PC-9 (cell line): ENCODE measurements around the gene IFNA17.

Source experiments
- EZH2 ChIP-seq: fragments of 200-600 bp; sonication (generic); IDR thresholded peaks from 2 replicates; pipeline ENCODE4 v1.8.0; 2017; ENCODE audit warnings: antibody characterized with exemption, low read depth
- TF ChIP-seq, protein P1 (sequence below): fragments of 200-600 bp; sonication (generic); conservative IDR thresholded peaks from 2 replicates; pipeline ENCODE4 v1.6.1; 2017; ENCODE audit warnings: mixed run types, antibody characterized with exemption, mild to moderate bottlenecking, moderate library complexity

GRCh38 chr9:21267485-21268346 lies 39.7 kb upstream of the IFNA17 start:
- TF ChIP-seq, protein P1, sequence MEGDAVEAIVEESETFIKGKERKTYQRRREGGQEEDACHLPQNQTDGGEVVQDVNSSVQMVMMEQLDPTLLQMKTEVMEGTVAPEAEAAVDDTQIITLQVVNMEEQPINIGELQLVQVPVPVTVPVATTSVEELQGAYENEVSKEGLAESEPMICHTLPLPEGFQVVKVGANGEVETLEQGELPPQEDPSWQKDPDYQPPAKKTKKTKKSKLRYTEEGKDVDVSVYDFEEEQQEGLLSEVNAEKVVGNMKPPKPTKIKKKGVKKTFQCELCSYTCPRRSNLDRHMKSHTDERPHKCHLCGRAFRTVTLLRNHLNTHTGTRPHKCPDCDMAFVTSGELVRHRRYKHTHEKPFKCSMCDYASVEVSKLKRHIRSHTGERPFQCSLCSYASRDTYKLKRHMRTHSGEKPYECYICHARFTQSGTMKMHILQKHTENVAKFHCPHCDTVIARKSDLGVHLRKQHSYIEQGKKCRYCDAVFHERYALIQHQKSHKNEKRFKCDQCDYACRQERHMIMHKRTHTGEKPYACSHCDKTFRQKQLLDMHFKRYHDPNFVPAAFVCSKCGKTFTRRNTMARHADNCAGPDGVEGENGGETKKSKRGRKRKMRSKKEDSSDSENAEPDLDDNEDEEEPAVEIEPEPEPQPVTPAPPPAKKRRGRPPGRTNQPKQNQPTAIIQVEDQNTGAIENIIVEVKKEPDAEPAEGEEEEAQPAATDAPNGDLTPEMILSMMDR, result no peak
- no peak for TF ChIP-seq EZH2
